GM23338 (cell line): ENCODE results near the gene CENPA.

Experiments
- EZH2phosphoT487 ChIP-seq: fragments of 200-600 bp; sonication (generic); IDR thresholded peaks from one replicate; pipeline ENCODE4 v1.8.1; 2018; ENCODE audit warnings: antibody characterized with exemption; ENCODE audit not compliant: unreplicated experiment
- TF ChIP-seq, protein P1 (sequence below), 2 experiments: fragments of 200-600 bp in 1 of 2; sonication (generic) in 1 of 2; conservative IDR thresholded peaks; 2 replicates each; pipeline versions ENCODE4 v1.5.1 to v1.6.1; 2016 to 2017; ENCODE audit warnings: antibody characterized with exemption in 2 of 2, low read depth in 2 of 2, mild to moderate bottlenecking in 2 of 2, moderate library complexity in 1 of 2

DNA sequence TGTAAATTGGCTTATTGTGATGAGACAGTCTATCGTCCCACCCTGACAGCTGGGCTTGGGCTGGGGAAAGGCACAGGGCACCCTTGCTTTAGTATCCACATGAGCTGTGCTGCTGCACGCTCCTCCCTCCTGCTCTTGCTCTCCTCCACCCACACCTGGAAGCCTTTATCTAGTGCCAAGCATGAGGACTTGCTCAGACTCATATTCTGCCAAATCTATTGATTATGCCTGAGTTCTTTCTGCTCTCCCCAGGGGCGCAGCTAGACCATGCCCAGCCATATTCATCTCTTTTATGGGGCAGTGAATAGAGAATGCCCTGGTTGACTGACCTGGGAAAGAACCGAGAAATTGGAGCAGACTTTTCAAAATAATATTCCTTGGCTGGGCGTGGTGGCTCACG lies 33.1 kb downstream of the CENPA start:
- TF ChIP-seq, protein P1, sequence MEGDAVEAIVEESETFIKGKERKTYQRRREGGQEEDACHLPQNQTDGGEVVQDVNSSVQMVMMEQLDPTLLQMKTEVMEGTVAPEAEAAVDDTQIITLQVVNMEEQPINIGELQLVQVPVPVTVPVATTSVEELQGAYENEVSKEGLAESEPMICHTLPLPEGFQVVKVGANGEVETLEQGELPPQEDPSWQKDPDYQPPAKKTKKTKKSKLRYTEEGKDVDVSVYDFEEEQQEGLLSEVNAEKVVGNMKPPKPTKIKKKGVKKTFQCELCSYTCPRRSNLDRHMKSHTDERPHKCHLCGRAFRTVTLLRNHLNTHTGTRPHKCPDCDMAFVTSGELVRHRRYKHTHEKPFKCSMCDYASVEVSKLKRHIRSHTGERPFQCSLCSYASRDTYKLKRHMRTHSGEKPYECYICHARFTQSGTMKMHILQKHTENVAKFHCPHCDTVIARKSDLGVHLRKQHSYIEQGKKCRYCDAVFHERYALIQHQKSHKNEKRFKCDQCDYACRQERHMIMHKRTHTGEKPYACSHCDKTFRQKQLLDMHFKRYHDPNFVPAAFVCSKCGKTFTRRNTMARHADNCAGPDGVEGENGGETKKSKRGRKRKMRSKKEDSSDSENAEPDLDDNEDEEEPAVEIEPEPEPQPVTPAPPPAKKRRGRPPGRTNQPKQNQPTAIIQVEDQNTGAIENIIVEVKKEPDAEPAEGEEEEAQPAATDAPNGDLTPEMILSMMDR (conservative IDR thresholded peaks at IDR 0.05; ENCODE audit: low read depth in 2 of 2): no peak
- TF ChIP-seq EZH2phosphoT487: no peak
